RKO (cell line): ENCODE results near the gene NADK2.

Experiments
- DNase-seq: peaks from one replicate; pipeline ENCODE4 v3.0.0-alpha.2; 2016; ENCODE audit warnings: low spot score

NADK2 gene

GRCh38 chr5:36162810-36163486 is 78.8 kb downstream of the NADK2 start:
- no peak for DNase-seq

GRCh38 chr5:36161361-36161760 is 80.4 kb downstream of the NADK2 start:
- DNase-seq: no peak

- DNase-seq: no peak
Measured at GRCh38 chr5:36160617-36161016, 81.1 kb downstream of the NADK2 start.

- no peak for DNase-seq
Measured at GRCh38 chr5:36158144-36158543, 83.6 kb downstream of the NADK2 start.

GRCh38 chr5:36156619-36157018 is 85.1 kb downstream of the NADK2 start:
- no peak for DNase-seq

- no peak for DNase-seq
Measured at GRCh38 chr5:36156121-36156601, 85.6 kb downstream of the NADK2 start.

- DNase-seq: no peak
Measured at GRCh38 chr5:36155291-36155690, 86.4 kb downstream of the NADK2 start.

GRCh38 chr5:36153726-36154125 is 88.0 kb downstream of the NADK2 start:
- no peak for DNase-seq

GRCh38 chr5:36153298-36153677 is 88.4 kb downstream of the NADK2 start:
- no peak for DNase-seq

GRCh38 chr5:36152324-36153297 is 89.1 kb downstream of the NADK2 start:
- peak; percentile 42 for DNase-seq

- peak; percentile 97 for DNase-seq
Measured at GRCh38 chr5:36151434-36152323, 90.0 kb downstream of the NADK2 start, which contains the start of the genes LMBRD2 and SKP2. Gene LMBRD2, minus strand, starts transcription at chr5:36151887. Its CDS starts 8,538 bp downstream, at chr5:36143349. Gene SKP2, plus strand, starts transcription at chr5:36152111. Its CDS starts 152 bp downstream, at chr5:36152263.

GRCh38 chr5:36150676-36151433 is 90.9 kb downstream of the NADK2 start:
- DNase-seq: peak; percentile 80

- DNase-seq: no peak
Measured at GRCh38 chr5:36147681-36148080, 94.0 kb downstream of the NADK2 start.

- DNase-seq: no peak
Measured at GRCh38 chr5:36146390-36146789, 95.3 kb downstream of the NADK2 start.

- DNase-seq: no peak
Measured at GRCh38 chr5:36145311-36145710, 96.4 kb downstream of the NADK2 start.
